GM12892 (cell line): ENCODE results near the gene WDR26.

Source experiments
- POLR2AphosphoS5 ChIP-seq: IDR thresholded peaks from 2 replicates; pipeline ENCODE4 v1.6.1; 2011; ENCODE audit warnings: low read depth, low read length, control low read depth
- TAF1 ChIP-seq: IDR thresholded peaks from 2 replicates; pipeline ENCODE4 v1.6.1; 2011; ENCODE audit warnings: low read depth, mild to moderate bottlenecking, control low read depth, low read length, borderline replicate concordance

DNA sequence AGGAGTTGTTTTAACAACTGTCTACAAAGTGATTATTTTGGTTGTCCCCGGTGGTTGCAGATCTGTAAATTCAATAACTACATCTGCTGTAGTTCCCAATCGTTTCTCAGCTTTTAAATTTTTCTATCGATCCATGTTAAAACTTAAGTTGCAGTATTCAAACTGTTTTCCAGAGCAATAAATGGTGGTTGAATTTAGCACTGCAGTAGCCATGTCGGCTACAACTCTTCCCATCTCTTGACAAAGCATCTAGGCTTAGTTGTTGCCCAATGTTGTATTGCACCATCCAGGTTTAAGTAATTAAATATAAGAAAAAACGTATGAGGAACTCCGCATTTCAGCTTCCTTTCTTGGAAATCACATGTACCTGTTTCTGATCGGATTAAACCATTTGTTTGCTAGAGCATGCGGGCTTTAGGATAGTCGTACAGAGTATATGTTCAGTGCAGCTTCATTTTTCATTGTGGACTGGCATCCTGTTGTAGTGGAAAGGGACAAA lies 76.9 kb downstream of the WDR26 start:
- no peak for TF ChIP-seq POLR2AphosphoS5
- TF ChIP-seq TAF1: no peak
